ENCODE data around the gene SULT1A1.
"Not testable (repeated sequence)": the region's sequence is repeated elsewhere in the genome, so short reads cannot be mapped to it uniquely, and the experiment has no call there.

The SULT1A1 gene

GRCh38 chr16:28589930-28590329 lies 19.9 kb downstream of the SULT1A1 start:
- DNase-seq = no peak

- DNase-seq = no peak
These were observed 20.8 kb downstream of the SULT1A1 start for GRCh38 chr16:28589069-28589468.

GRCh38 chr16:28587386-28587785 lies 22.5 kb downstream of the SULT1A1 start:
- no peak for DNase-seq

- DNase-seq = no peak
These were observed 23.4 kb downstream of the SULT1A1 start for GRCh38 chr16:28586466-28586865.

- DNase-seq = no peak
These were observed 24.2 kb downstream of the SULT1A1 start for GRCh38 chr16:28585674-28586073.

GRCh38 chr16:28580726-28581315 lies 29.0 kb downstream of the SULT1A1 start:
- no peak for DNase-seq

- DNase-seq = no peak
These were observed 34.3 kb downstream of the SULT1A1 start for GRCh38 chr16:28575446-28576109.

- no peak for DNase-seq
These were observed 34.9 kb downstream of the SULT1A1 start for GRCh38 chr16:28574925-28575324.

GRCh38 chr16:28573738-28574718 lies 35.8 kb downstream of the SULT1A1 start:
- no peak for DNase-seq

- DNase-seq = no peak
These were observed 36.9 kb downstream of the SULT1A1 start for GRCh38 chr16:28572696-28573510.

GRCh38 chr16:28569968-28570752 lies 39.7 kb downstream of the SULT1A1 start:
- no peak for DNase-seq

GRCh38 chr16:28569021-28569420 lies 40.8 kb downstream of the SULT1A1 start:
- DNase-seq = no peak

- no peak for DNase-seq
These were observed 42.6 kb downstream of the SULT1A1 start for GRCh38 chr16:28567292-28567691.

- not testable (repeated sequence) for DNase-seq
These were observed 43.5 kb downstream of the SULT1A1 start for GRCh38 chr16:28566233-28566925.

GRCh38 chr16:28563218-28563617 lies 46.6 kb downstream of the SULT1A1 start:
- DNase-seq = no peak

GRCh38 chr16:28562199-28562598 lies 47.6 kb downstream of the SULT1A1 start:
- no peak for DNase-seq

GRCh38 chr16:28561557-28562187 lies 48.2 kb downstream of the SULT1A1 start:
- no peak for DNase-seq

- no peak for DNase-seq
These were observed 51.4 kb downstream of the SULT1A1 start for GRCh38 chr16:28558456-28558855.

- no peak for DNase-seq
These were observed 52.9 kb downstream of the SULT1A1 start for GRCh38 chr16:28556914-28557320.

GRCh38 chr16:28555561-28555960 lies 54.3 kb downstream of the SULT1A1 start:
- no peak for DNase-seq
